ENCODE measurements around the gene S100A16. TPM values are rescaled to one million over a fixed set of nuclear protein-coding genes. Genes with fewer than 3 reads are reported as not detected.

The S100A16 gene
- 39.4 TPM for total RNA-seq

GRCh38 chr1:153612755-153613331 lies at the start of gene S100A16:
Gene S100A16, minus strand, starts transcription at chr1:153613137. Its CDS starts 4,986 bp downstream, at chr1:153608151.

GRCh38 chr1:153658400-153659174 lies 45.6 kb upstream of the S100A16 start, which contains the start of gene SNAPIN:
Gene SNAPIN, plus strand, starts transcription at chr1:153658703. Its CDS starts 41 bp downstream, at chr1:153658744.

GRCh38 chr1:153633754-153634665 lies 21.1 kb upstream of the S100A16 start, which contains the start of gene CHTOP:
Gene CHTOP, plus strand, starts transcription at chr1:153634066. Its CDS starts 2,523 bp downstream, at chr1:153636589.

GRCh38 chr1:153627715-153628626 lies 15.0 kb upstream of the S100A16 start, which contains the start of gene S100A1:
Gene S100A1, plus strand, starts transcription at chr1:153628434. Its CDS starts 2,088 bp downstream, at chr1:153630522.

GRCh38 chr1:153626904-153627714 lies 14.2 kb upstream of the S100A16 start, which contains the start of gene S100A13:
Gene S100A13, minus strand, starts transcription at chr1:153627505. Its CDS starts 1,033 bp downstream, at chr1:153626472.

GRCh38 chr1:153616144-153616916 lies 3.4 kb upstream of the S100A16 start, which contains the start of gene S100A14:
Gene S100A14, minus strand, starts transcription at chr1:153616325. Its CDS starts 467 bp downstream, at chr1:153615858.

GRCh38 chr1:153565529-153566374 lies 47.2 kb downstream of the S100A16 start, which contains the start of gene S100A2:
Gene S100A2, minus strand, starts transcription at chr1:153565844. Its CDS starts 1,967 bp downstream, at chr1:153563877.

Other genes starting within 250 kb of the S100A16 start
- 3.5 TPM for gene S100A12, start 237.5 kb downstream of the S100A16 start, total RNA-seq
- gene S100A8, start 222.1 kb downstream of the S100A16 start, total RNA-seq, result 23.5 TPM
- gene S100A7A, start 196.6 kb downstream of the S100A16 start, total RNA-seq, result not detected
- not detected for gene S100A7, start 152.5 kb downstream of the S100A16 start, total RNA-seq
- 36.1 TPM for gene S100A6, start 77.1 kb downstream of the S100A16 start, total RNA-seq
- gene S100A5, start 72.2 kb downstream of the S100A16 start, total RNA-seq, result not detected
- gene S100A4, start 67.3 kb downstream of the S100A16 start, total RNA-seq, result 77.8 TPM
- 1.0 TPM for gene S100A3, start 63.9 kb downstream of the S100A16 start, total RNA-seq
- gene S100A2, start 47.3 kb downstream of the S100A16 start, total RNA-seq, result 2.3 TPM
- gene S100A14, start 3.2 kb upstream of the S100A16 start, total RNA-seq, result 4.4 TPM
- gene S100A13, start 14.4 kb upstream of the S100A16 start, total RNA-seq, result 13.2 TPM
- 3.5 TPM for gene S100A1, start 15.3 kb upstream of the S100A16 start, total RNA-seq
- gene CHTOP, start 20.9 kb upstream of the S100A16 start, total RNA-seq, result 109 TPM
- gene SNAPIN, start 45.6 kb upstream of the S100A16 start, total RNA-seq, result 43.6 TPM
- 175 TPM for gene ILF2, start 57.9 kb upstream of the S100A16 start, total RNA-seq
- gene NPR1, start 65.6 kb upstream of the S100A16 start, total RNA-seq, result 6.8 TPM
- gene INTS3, start 114.9 kb upstream of the S100A16 start, total RNA-seq, result 55.7 TPM
- gene SLC27A3, start 162.3 kb upstream of the S100A16 start, total RNA-seq, result 16.4 TPM